Loucy (cell line): ENCODE measurements around the gene LTBP4.
"Not testable (repeated sequence)": the region's sequence is repeated elsewhere in the genome, so short reads cannot be mapped to it uniquely, and the experiment has no call there.

Experiments
- H2AFZ ChIP-seq: fragments of 200-600 bp; sonication (generic); 2 replicates; pipeline ENCODE4 v1.6.0; 2016; ENCODE audit warnings: antibody characterized with exemption, mild to moderate bottlenecking, low read length, moderate library complexity
- H3F3A ChIP-seq: fragments of 200-600 bp; 2 replicates; pipeline ENCODE4 v1.6.0; 2016; ENCODE audit warnings: antibody characterized with exemption, low read depth, mild to moderate bottlenecking
- H3K27me3 ChIP-seq: fragments of 200-600 bp; sonication (generic); 2 replicates; pipeline ENCODE4 v1.6.1; 2014; ENCODE audit warnings: low read length, mild to moderate bottlenecking; ENCODE audit not compliant: insufficient read depth, poor library complexity, severe bottlenecking
- H3K36me3 ChIP-seq: fragments of 200-600 bp; sonication (generic); 2 replicates; pipeline ENCODE4 v1.6.1; 2016; ENCODE audit warnings: low read length; ENCODE audit not compliant: insufficient read depth
- H3K4me1 ChIP-seq: fragments of 200-600 bp; sonication (generic); 2 replicates; pipeline ENCODE4 v1.5.1; 2014; ENCODE audit warnings: low read length, mild to moderate bottlenecking; ENCODE audit not compliant: insufficient read depth, poor library complexity, severe bottlenecking
- H3K4me2 ChIP-seq: fragments of 200-600 bp; sonication (generic); 2 replicates; pipeline ENCODE4 v1.6.0; 2014; ENCODE audit warnings: antibody characterized with exemption, low read length, low read depth, mild to moderate bottlenecking; ENCODE audit not compliant: poor library complexity, severe bottlenecking
- H3K4me3 ChIP-seq: fragments of 200-600 bp; sonication (generic); 2 replicates; pipeline ENCODE4 v1.5.1; 2014; ENCODE audit warnings: low read length, mild to moderate bottlenecking, mixed read lengths; ENCODE audit not compliant: poor library complexity, severe bottlenecking
- H3K79me2 ChIP-seq: fragments of 200-600 bp; sonication (generic); 2 replicates; pipeline ENCODE4 v1.6.1; 2014; ENCODE audit warnings: low read length; ENCODE audit not compliant: insufficient read depth
- H3K9ac ChIP-seq: fragments of 200-600 bp; sonication (generic); 2 replicates; pipeline ENCODE4 v1.6.0; 2014; ENCODE audit warnings: mild to moderate bottlenecking, low read depth, low read length, moderate library complexity; ENCODE audit not compliant: poor library complexity, severe bottlenecking
- H3K9me2 ChIP-seq: fragments of 200-600 bp; sonication (generic); replicated peaks from 2 replicates; pipeline ENCODE4 v1.6.1; 2016; ENCODE audit warnings: low read depth, low read length, mixed read lengths
- H3K9me3 ChIP-seq: fragments of 200-600 bp; sonication (generic); 2 replicates; pipeline ENCODE4 v1.6.1; 2014; ENCODE audit warnings: mild to moderate bottlenecking, antibody characterized with exemption, low read length, low read depth; ENCODE audit not compliant: insufficient read depth
- H4K20me1 ChIP-seq: fragments of 200-600 bp; sonication (generic); 2 replicates; pipeline ENCODE4 v1.6.0; 2014; ENCODE audit warnings: antibody characterized with exemption, low read length, mild to moderate bottlenecking; ENCODE audit not compliant: insufficient read depth, poor library complexity, severe bottlenecking
- CTCF ChIP-seq: fragments of 200-600 bp; sonication (generic); conservative IDR thresholded peaks from 2 replicates; pipeline ENCODE4 v1.5.1; 2014; ENCODE audit warnings: mild to moderate bottlenecking, antibody characterized with exemption, low read length
- EZH2phosphoT487 ChIP-seq: fragments of 200-600 bp; IDR thresholded peaks from 2 replicates; pipeline ENCODE4 v1.6.1; 2018; ENCODE audit warnings: antibody characterized with exemption, mild to moderate bottlenecking, moderate library complexity, borderline replicate concordance

The LTBP4 gene

DNA sequence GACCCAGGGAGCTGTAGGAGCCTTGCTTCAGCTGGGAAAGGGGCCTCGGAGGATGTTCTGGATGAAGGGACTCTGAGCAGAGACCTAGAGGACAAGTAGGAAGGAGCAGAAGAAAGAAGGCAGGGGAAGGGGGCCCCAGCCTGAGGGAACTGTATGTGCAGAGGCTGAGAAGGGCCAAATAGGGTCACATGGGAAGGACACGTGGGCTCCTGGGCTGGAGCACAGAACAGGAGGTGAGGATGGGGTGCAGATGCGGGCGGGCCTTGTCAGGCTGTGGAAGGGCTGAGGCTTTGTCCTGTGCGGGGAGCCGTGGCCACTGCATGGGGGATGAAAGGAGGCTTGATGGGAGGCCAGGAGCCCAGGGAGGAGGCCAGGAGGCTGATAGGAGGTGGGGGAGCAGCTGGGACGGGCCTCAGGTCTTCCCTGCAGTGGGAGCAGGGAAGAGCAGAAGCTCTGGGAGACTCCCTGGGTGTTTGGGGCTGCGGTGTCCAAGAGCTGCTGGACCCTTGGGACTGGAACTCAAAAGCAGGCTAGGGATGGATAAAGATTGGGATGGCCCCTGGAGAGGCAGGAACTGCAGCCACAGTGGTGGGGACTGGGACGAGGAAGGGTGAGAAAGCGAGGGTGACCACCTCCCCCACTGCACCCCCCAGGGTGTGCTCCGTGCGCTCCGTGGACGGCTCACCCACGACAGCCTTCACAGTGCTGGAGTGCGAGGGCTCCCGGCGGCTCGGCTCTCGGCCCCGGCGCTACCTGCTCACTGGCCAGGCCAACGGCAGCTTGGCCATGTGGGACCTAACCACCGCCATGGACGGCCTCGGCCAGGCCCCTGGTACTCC is 11.4 kb upstream of the LTBP4 start:
- Histone ChIP-seq H3K9me2 (no peaks in the 10 kb centered on the region), H3K9ac (no peak overlapping the region), H3K9me3 (no peaks in the 10 kb centered on the region), H3K4me2 (no peak overlapping the region), H3K27me3 (no peaks in the 10 kb centered on the region), H3K4me3 (no peak overlapping the region), H3F3A (no peaks in the 10 kb centered on the region), H4K20me1 (no peaks in the 10 kb centered on the region), H2AFZ (no peak overlapping the region), H3K4me1 (peaks cover 2% of the 10 kb centered on the region), H3K79me2 (no peaks in the 10 kb centered on the region), H3K36me3 (no peaks in the 10 kb centered on the region)
- TF ChIP-seq CTCF, result no peak
- TF ChIP-seq EZH2phosphoT487, result no peak

GRCh38 chr19:40590464-40591265 is 10.5 kb upstream of the LTBP4 start:
- Histone ChIP-seq H3K9me3 (no peaks in the 10 kb centered on the region), H3F3A (no peaks in the 10 kb centered on the region), H3K36me3 (no peaks in the 10 kb centered on the region), H4K20me1 (no peaks in the 10 kb centered on the region), H3K4me2 (no peak overlapping the region), H3K4me3 (no peak overlapping the region), H3K9me2 (no peaks in the 10 kb centered on the region), H2AFZ (no peak overlapping the region), H3K27me3 (no peaks in the 10 kb centered on the region), H3K9ac (no peak overlapping the region), H3K79me2 (no peaks in the 10 kb centered on the region), H3K4me1 (peaks cover 3% of the 10 kb centered on the region)
- no peak for TF ChIP-seq EZH2phosphoT487
- no peak for TF ChIP-seq CTCF

- H3K9me3 ChIP-seq, H2AFZ ChIP-seq, H3K36me3 ChIP-seq, H3K4me1 ChIP-seq, H3K9ac ChIP-seq, H3K9me2 ChIP-seq, H3K79me2 ChIP-seq, H3K4me3 ChIP-seq, H3K4me2 ChIP-seq, H3K27me3 ChIP-seq, H4K20me1 ChIP-seq, H3F3A ChIP-seq: not testable (repeated sequence)
Observed at GRCh38 chr19:40591724-40592123, 9.4 kb upstream of the LTBP4 start.
